GM12872 (cell line): ENCODE measurements around the gene SPSB4.

Experiments
- TF ChIP-seq, protein P1 (sequence below): IDR thresholded peaks from 3 replicates; pipeline ENCODE4 v1.5.1; 2011; ENCODE audit warnings: low read depth, mild to moderate bottlenecking, low read length, moderate library complexity; ENCODE audit not compliant: insufficient read depth

Gene SPSB4

DNA sequence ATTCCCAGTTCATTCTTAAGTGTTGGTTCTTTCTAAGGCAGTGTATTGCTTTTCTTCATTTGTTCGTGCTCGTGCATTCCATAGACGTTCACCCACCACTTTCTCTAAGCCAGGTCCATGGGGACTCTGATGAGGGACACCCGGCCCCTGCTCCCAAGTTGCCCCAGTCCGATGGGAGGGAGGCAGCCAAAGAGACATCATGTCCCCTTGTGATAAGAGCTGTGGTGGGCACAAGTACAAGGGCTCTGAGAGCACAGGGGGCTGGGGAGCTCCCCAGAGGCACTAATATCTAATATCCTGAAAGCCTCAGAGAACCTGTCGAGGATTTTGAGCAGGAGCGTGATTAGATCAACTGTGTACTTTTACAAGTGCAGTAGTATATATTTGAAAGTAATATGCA lies 6.3 kb downstream of the SPSB4 start:
- TF ChIP-seq, protein P1, sequence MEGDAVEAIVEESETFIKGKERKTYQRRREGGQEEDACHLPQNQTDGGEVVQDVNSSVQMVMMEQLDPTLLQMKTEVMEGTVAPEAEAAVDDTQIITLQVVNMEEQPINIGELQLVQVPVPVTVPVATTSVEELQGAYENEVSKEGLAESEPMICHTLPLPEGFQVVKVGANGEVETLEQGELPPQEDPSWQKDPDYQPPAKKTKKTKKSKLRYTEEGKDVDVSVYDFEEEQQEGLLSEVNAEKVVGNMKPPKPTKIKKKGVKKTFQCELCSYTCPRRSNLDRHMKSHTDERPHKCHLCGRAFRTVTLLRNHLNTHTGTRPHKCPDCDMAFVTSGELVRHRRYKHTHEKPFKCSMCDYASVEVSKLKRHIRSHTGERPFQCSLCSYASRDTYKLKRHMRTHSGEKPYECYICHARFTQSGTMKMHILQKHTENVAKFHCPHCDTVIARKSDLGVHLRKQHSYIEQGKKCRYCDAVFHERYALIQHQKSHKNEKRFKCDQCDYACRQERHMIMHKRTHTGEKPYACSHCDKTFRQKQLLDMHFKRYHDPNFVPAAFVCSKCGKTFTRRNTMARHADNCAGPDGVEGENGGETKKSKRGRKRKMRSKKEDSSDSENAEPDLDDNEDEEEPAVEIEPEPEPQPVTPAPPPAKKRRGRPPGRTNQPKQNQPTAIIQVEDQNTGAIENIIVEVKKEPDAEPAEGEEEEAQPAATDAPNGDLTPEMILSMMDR: no peak

DNA sequence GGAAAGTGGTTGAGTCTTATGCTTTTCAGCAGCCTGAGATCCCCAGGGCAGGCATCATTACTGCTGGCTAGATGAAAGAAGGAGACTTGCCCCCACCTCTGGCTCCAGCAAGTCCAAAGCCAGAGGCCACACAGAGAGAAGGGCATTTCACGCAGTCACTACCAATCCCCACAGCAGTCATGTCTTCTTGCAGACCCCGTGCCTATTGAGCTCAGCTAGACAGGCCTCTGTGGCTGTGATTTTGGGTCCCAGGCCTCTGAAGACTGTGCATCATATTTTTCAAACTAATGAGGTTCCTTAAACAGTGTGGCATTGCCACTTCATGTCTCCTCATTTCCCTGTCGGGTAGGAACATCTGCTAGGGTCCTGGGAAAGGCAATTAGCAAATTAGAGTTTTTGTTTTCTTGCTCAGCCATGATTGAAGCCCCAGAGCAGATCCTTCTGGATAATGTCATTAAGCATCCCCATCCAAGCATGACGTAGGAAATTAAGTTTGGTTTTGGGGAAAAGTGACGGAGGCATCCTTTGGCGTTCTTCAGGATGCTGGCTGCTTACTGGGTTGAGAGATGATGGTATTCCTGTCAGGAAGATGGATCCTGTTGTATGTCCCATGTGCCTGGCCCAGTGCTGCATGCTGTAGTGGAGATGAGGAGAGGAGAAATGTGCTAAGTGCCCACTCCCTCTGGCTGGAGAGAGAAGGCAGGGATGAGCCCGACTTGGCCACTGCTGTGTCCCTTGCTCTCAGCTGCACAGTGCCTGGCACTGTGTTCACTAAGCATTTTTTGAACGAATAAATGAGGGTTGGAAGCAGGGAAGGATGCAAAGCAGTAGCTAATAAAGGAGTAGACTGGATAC lies 7.0 kb downstream of the SPSB4 start:
- TF ChIP-seq, protein P1: no peak

DNA sequence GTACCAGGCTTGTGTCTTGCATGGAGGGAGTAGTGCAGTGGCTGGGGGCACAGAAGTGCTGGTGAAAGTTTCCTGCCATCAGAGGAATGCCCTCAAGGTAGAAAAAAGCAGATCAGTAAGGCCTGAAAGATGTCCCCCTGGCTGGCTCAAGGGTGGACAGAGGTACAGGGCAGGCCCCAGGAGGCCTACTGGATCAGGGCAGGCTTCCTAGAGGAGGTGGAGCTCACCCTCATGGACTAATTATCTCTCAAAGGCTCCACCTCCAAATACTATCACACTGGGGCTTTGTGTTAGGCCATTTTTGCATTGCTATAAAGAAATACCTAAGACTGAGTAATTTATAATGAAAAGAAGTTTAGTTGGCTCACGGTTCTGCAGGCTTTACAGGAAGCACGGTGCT lies 7.8 kb downstream of the SPSB4 start:
- TF ChIP-seq, protein P1: no peak

DNA sequence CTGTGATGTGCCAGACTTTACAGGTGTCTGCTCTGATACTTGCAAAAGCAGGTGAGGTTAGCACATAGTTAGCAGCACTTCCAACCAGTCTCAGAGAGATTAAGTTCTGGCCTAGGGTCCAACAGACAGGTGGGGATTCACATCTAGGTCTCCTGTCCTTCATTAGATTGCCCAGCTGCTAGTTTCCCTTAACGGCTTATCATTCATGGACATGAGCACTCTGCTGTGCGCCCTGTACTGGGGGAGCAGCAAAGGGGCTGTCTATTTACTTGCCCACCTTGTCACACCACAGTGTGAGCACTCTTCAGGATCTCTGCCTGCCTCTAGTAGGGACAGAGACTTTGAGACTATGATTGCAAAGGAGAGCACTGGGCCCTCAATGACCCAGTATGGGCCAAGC lies 8.7 kb downstream of the SPSB4 start:
- TF ChIP-seq, protein P1: no peak

DNA sequence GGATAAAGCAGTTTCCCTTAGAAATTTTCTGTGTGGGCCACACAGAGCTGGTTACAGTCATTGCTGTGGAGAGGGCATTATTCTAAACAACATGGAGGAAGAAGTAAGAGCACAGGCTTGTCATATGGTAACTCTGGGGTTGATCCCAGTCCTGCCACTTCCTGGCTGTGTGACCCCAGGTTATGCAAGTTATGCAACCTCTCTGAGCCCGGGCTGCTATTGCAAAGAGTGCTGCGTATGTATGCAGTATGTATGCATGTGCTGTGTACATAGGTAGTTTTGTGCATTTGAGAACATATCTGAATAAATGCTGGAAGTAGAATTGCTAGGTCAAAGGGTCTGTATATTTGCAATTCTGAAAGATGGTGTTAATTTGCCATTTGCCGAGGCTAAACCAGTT lies 9.2 kb downstream of the SPSB4 start:
- TF ChIP-seq, protein P1: no peak

DNA sequence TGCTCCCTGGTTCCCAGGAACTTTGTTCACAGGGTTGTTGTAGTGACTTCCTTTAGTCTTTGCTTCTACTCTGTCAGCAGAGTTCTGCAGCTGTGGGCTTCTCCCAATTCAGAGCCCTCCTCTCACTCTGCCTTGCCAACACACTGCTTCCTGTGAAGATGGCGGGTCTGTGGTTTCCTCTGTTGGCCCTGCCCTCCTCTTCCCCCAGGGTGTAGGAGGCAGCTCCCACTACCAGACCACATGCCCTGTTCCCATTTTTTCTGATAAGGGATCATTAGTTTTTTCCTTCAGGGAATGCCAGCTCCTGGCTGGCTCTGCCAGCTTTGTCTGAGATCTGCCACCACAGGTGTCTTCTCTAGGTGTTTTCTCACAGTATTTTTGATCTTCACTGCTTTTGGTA lies 12.7 kb downstream of the SPSB4 start:
- TF ChIP-seq, protein P1: no peak

DNA sequence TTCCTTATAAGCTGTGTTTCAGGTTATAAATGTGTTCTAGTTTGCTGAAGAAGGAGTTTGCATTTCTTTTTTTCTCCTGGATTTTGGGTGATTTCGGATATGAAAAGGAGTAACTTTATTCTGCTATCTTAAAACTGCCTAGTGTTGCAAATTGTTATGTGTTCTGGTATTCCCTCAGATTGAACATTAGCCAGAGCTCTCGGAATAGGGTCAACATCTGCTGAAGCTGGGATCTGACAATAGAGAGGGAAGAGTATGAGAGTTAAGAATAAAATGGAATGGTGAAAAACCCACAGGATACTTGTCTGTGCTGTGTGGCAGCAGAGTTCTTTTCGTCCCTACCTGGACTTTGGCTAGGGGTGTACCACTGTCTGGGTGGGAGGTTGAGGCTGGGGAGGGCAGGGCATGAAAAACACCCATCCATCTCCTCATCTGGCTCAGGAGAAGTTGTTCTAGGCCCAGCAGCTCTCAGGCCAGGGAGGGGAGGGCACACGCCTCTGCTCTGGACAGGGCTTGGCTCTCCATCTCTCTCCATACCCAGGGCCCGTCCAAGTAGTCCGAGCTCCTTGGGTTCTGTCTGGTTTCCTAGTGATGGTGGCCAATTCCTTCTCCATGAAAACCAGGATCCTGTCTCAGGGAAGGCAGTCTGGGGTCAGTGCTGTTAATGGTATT lies 13.2 kb downstream of the SPSB4 start:
- TF ChIP-seq, protein P1: no peak
